NK-92 treated with Interleukin-12 subunit alpha and Interleukin-12 subunit beta, amount 100 ng/mL, for 24 hours (cell line): Measurements from ENCODE around the gene PUSL1.
"Not testable (repeated sequence)": the region's sequence is repeated elsewhere in the genome, so short reads cannot be mapped to it uniquely, and the experiment has no call there.

Source experiments
- DNase-seq: peaks from one replicate; lab custom pipeline; 2025; lab: John Stamatoyannopoulos, UW

PUSL1 gene

GRCh38 chr1:1310476-1311053, 2.2 kb downstream of the PUSL1 start:
- no peak for DNase-seq

GRCh38 chr1:1311107-1312104, 3.0 kb downstream of the PUSL1 start:
- no peak for DNase-seq

- DNase-seq: no peak
Measured at GRCh38 chr1:1312450-1313314, 4.3 kb downstream of the PUSL1 start.

- no peak for DNase-seq
Measured at GRCh38 chr1:1313500-1314236, 5.3 kb downstream of the PUSL1 start.

- no peak for DNase-seq
Measured at GRCh38 chr1:1314237-1314586, 5.8 kb downstream of the PUSL1 start.

- DNase-seq: no peak
Measured at GRCh38 chr1:1314678-1315335, 6.4 kb downstream of the PUSL1 start.

- DNase-seq: no peak
Measured at GRCh38 chr1:1315435-1315954, 7.1 kb downstream of the PUSL1 start.

GRCh38 chr1:1316199-1316598, 7.8 kb downstream of the PUSL1 start:
- DNase-seq: not testable (repeated sequence)

GRCh38 chr1:1317420-1317819, 9.0 kb downstream of the PUSL1 start:
- DNase-seq: no peak

- no peak for DNase-seq
Measured at GRCh38 chr1:1318131-1318652, 9.8 kb downstream of the PUSL1 start.

GRCh38 chr1:1318777-1319645, 10.6 kb downstream of the PUSL1 start:
- no peak for DNase-seq

- DNase-seq: no peak
Measured at GRCh38 chr1:1319646-1319941, 11.2 kb downstream of the PUSL1 start.

GRCh38 chr1:1320666-1321448, 12.5 kb downstream of the PUSL1 start:
- DNase-seq: no peak

GRCh38 chr1:1321477-1321876, 13.1 kb downstream of the PUSL1 start:
- no peak for DNase-seq

GRCh38 chr1:1322418-1322817, 14.0 kb downstream of the PUSL1 start:
- DNase-seq: no peak

GRCh38 chr1:1322952-1323351, 14.6 kb downstream of the PUSL1 start:
- no peak for DNase-seq

- DNase-seq: no peak
Measured at GRCh38 chr1:1324084-1324523, 15.7 kb downstream of the PUSL1 start.

GRCh38 chr1:1324524-1325287, 16.3 kb downstream of the PUSL1 start, which contains the start of the genes CPTP and INTS11:
Gene CPTP, plus strand, starts transcription at chr1:1324802. Its CDS starts 2,109 bp downstream, at chr1:1326911.
Gene INTS11, minus strand, starts transcription at chr1:1324660. Its CDS starts 52 bp downstream, at chr1:1324608.
- DNase-seq: peak; percentile 94
